ENCODE results near the gene AUTS2. TPM values are rescaled to one million over a fixed set of nuclear protein-coding genes. Genes with fewer than 3 reads are reported as not detected.

Gene AUTS2
- polyA plus RNA-seq, 1 donor from 2014 or later, result 97.3 TPM

DNA sequence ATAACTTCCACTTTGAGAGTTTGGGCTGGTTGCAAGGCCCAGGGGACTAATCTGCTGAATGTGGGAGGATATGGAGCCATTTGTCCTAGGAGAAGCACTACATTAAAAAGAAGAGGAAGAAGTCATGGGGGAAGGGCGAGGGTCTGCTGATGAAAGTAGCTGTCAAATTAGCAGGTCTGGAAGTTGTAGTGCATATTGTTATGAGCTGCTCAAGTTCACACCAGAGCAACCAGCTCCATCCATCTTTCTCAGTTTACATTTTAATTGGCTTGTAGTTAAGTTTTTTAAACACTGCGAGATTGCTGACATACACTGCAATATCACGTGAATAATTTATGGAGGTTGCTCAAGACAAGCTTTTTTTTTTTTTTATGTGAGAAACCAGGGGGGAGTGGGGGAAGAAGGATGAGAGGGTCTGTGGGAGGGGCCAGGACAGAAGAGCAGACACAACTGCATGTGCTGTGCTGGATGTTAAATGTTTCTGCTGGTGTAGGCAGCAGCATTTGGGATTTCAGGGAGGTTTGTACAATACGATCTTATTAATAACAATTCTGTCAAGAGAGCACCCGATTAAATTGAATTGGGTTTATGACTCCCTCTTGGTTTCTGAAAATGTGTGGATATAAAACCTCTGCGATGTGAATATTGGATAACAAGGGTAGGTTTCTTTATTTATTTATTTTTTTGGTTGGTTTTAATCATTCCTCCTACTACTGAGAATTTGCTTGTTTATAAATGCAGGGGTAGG, 774.7 kb downstream of the AUTS2 start:
- TF ChIP-seq POLR2AphosphoS5 (IDR thresholded peaks at IDR 0.05) (no peak), MXI1 (conservative IDR thresholded peaks at IDR 0.05; ENCODE audit: poor library complexity, severe bottlenecking) (no peak), SMC3 (conservative IDR thresholded peaks at IDR 0.05; ENCODE audit: poor library complexity) (no peak), EP300 (conservative IDR thresholded peaks at IDR 0.05; ENCODE audit: poor library complexity, severe bottlenecking) (no peak), TAF1 (IDR thresholded peaks at IDR 0.05; ENCODE audit: low read depth) (no peak), EZH2 (IDR thresholded peaks at IDR 0.05; ENCODE audit: borderline replicate concordance, insufficient read depth, low read length, poor library complexity, severe bottlenecking) (no peak), RAD21 (conservative IDR thresholded peaks at IDR 0.05) (no peak)
- TF ChIP-seq, protein P1, sequence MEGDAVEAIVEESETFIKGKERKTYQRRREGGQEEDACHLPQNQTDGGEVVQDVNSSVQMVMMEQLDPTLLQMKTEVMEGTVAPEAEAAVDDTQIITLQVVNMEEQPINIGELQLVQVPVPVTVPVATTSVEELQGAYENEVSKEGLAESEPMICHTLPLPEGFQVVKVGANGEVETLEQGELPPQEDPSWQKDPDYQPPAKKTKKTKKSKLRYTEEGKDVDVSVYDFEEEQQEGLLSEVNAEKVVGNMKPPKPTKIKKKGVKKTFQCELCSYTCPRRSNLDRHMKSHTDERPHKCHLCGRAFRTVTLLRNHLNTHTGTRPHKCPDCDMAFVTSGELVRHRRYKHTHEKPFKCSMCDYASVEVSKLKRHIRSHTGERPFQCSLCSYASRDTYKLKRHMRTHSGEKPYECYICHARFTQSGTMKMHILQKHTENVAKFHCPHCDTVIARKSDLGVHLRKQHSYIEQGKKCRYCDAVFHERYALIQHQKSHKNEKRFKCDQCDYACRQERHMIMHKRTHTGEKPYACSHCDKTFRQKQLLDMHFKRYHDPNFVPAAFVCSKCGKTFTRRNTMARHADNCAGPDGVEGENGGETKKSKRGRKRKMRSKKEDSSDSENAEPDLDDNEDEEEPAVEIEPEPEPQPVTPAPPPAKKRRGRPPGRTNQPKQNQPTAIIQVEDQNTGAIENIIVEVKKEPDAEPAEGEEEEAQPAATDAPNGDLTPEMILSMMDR (IDR thresholded peaks at IDR 0.05; ENCODE audit: poor library complexity, severe bottlenecking), result no peak
- TF ChIP-seq, protein P2, sequence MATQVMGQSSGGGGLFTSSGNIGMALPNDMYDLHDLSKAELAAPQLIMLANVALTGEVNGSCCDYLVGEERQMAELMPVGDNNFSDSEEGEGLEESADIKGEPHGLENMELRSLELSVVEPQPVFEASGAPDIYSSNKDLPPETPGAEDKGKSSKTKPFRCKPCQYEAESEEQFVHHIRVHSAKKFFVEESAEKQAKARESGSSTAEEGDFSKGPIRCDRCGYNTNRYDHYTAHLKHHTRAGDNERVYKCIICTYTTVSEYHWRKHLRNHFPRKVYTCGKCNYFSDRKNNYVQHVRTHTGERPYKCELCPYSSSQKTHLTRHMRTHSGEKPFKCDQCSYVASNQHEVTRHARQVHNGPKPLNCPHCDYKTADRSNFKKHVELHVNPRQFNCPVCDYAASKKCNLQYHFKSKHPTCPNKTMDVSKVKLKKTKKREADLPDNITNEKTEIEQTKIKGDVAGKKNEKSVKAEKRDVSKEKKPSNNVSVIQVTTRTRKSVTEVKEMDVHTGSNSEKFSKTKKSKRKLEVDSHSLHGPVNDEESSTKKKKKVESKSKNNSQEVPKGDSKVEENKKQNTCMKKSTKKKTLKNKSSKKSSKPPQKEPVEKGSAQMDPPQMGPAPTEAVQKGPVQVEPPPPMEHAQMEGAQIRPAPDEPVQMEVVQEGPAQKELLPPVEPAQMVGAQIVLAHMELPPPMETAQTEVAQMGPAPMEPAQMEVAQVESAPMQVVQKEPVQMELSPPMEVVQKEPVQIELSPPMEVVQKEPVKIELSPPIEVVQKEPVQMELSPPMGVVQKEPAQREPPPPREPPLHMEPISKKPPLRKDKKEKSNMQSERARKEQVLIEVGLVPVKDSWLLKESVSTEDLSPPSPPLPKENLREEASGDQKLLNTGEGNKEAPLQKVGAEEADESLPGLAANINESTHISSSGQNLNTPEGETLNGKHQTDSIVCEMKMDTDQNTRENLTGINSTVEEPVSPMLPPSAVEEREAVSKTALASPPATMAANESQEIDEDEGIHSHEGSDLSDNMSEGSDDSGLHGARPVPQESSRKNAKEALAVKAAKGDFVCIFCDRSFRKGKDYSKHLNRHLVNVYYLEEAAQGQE (IDR thresholded peaks at IDR 0.05; ENCODE audit: borderline replicate concordance), result no peak
- H3K4me3 ChIP-seq (ENCODE audit: low read length), result no peak overlapping the region
- H3K9me2 ChIP-seq (ENCODE audit: insufficient read depth, low read length), result no peaks in the 10 kb centered on the region

DNA sequence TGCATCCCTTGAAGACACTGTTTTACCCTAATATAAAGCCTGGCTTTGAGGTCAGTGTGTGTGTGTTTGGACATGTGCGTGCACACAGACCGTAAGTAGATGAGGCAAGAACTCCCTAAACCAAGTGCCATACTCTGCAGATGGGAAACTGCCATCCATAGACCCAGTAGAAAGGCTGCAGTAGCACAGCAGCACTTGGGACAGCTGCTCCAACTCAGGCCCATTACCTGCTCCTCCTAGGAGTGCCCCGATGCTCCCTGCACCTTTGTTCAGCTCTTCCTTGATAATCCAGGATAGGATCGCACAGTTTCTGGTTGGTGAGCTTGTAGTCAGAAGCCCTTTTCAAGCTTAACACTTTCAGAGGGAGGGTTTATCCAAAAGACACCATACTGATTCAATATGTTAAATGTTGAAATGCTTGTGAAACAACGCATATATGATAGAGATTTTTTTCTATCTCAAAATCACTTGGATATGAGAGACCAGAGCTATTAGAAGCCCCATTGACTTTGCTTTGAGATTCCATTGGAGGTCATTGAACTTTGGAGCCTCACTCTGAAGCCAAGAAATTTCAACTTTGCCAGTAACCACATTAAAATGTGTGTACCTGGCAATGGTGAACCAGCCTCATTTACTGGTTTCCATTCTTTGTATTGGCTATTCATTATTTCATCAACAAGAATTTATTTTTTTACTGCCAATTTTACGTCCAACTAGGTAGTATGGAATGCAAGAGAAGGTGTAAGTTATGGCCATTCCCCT, 776.7 kb downstream of the AUTS2 start:
- no peak overlapping the region for H3K27ac ChIP-seq (ENCODE audit: low read length)
- H3F3A ChIP-seq (ENCODE audit: insufficient read depth, low read length, poor library complexity, severe bottlenecking), result no peaks in the 10 kb centered on the region
- no peaks in the 10 kb centered on the region for H4K20me1 ChIP-seq (ENCODE audit: insufficient read depth)
- H3K27me3 ChIP-seq (ENCODE audit: insufficient read depth, low read depth, low read length), result no peaks in the 10 kb centered on the region
- no peaks in the 10 kb centered on the region for H3K9me2 ChIP-seq (ENCODE audit: insufficient read depth, low read length)
- no peak overlapping the region for H2AFZ ChIP-seq (ENCODE audit: low read depth, low read length)
- TF ChIP-seq TAF1 (IDR thresholded peaks at IDR 0.05; ENCODE audit: low read depth) (no peak), EP300 (conservative IDR thresholded peaks at IDR 0.05; ENCODE audit: poor library complexity, severe bottlenecking) (no peak), RAD21 (conservative IDR thresholded peaks at IDR 0.05) (no peak), MXI1 (conservative IDR thresholded peaks at IDR 0.05; ENCODE audit: poor library complexity, severe bottlenecking) (no peak), SMC3 (conservative IDR thresholded peaks at IDR 0.05; ENCODE audit: poor library complexity) (no peak), EZH2 (IDR thresholded peaks at IDR 0.05; ENCODE audit: borderline replicate concordance, insufficient read depth, low read length, poor library complexity, severe bottlenecking) (no peak), POLR2AphosphoS5 (IDR thresholded peaks at IDR 0.05) (no peak)
- TF ChIP-seq, protein P1 (IDR thresholded peaks at IDR 0.05; ENCODE audit: poor library complexity, severe bottlenecking), result no peak
- TF ChIP-seq, protein P2 (IDR thresholded peaks at IDR 0.05; ENCODE audit: borderline replicate concordance), result no peak
- H3K4me3 ChIP-seq (ENCODE audit: low read length), result no peak overlapping the region
- H3K9me3 ChIP-seq (ENCODE audit: low read length), result no peaks in the 10 kb centered on the region
- H3K36me3 ChIP-seq (ENCODE audit: insufficient read depth, low read length), result no peaks in the 10 kb centered on the region
- no peaks in the 10 kb centered on the region for H3K79me2 ChIP-seq (replicated peaks; ENCODE audit: insufficient read depth, low read length)
- H3K9ac ChIP-seq (ENCODE audit: low read length), result no peak overlapping the region
- no peak overlapping the region for H3K4me2 ChIP-seq (ENCODE audit: low read length)

More for the DNA sequence above, 774.7 kb downstream of the AUTS2 start:
- Histone ChIP-seq H3F3A (ENCODE audit: insufficient read depth, low read length, poor library complexity, severe bottlenecking) (no peaks in the 10 kb centered on the region), H4K20me1 (ENCODE audit: insufficient read depth) (no peaks in the 10 kb centered on the region), H3K9ac (ENCODE audit: low read length) (no peak overlapping the region), H2AFZ (ENCODE audit: low read depth, low read length) (no peak overlapping the region), H3K79me2 (replicated peaks; ENCODE audit: insufficient read depth, low read length) (no peaks in the 10 kb centered on the region), H3K27me3 (ENCODE audit: insufficient read depth, low read depth, low read length) (no peaks in the 10 kb centered on the region), H3K27ac (ENCODE audit: low read length) (no peak overlapping the region), H3K9me3 (ENCODE audit: low read length) (no peaks in the 10 kb centered on the region), H3K36me3 (ENCODE audit: insufficient read depth, low read length) (no peaks in the 10 kb centered on the region), H3K4me2 (ENCODE audit: low read length) (no peak overlapping the region)
